ENCODE measurements around the gene NDEL1.

DNA sequence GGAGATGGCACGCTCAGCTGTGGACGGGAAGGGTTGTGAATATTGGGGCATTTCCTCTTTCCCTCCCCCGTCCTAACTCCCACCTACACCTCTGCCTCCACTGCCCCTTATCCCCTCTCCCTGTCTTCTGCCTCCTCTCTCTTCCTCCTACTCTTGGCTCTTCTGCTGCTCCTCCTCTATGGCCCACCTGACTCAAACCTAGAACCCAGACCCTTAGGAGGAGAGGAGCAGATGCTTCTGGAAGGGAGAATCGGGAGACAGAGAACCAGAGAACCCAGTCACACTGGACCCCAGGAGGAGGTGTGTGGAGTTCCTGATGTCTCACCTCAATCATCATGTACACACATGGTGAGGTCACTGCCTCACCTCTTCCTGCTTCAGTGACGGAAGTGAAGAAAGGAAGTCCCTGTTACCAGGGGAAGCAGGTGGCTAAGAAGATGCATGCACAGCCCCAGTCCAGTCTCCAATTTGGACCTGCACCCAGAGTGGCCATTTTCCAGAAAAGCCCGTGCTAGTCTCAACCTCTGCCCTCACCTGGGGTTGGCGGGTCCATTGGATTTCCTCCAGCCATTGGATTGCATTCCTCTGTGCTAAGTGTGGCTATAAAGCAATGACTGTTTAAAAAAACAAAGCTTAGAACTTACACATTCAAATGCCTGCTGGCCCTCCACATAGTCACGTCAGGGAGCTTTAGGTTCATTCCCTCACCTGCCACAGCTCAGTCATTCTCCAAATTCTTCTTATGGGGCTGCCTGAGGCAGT lies 42.0 kb upstream of the NDEL1 start:
- TF ChIP-seq CTCF (IDR thresholded peaks at IDR 0.05) (no peak), POLR2A (IDR thresholded peaks at IDR 0.05) (no peak)
